ENCODE results near the gene ZGRF1.
A peak's percentile ranks its signal among the peaks of the same experiment; 100 is the strongest.

ZGRF1 gene

GRCh38 chr4:112604589-112604988 lies 32.1 kb downstream of the ZGRF1 start:
- Histone ChIP-seq H3K27ac (no peak overlapping the region), H3K4me3 (no peak overlapping the region), H3K36me3 (peaks cover 17 to 99% (median 70%) of the 10 kb centered on the region in 11 experiments; a peak in 20 of 22 replicates)

GRCh38 chr4:112594993-112595392 lies 41.7 kb downstream of the ZGRF1 start:
- peaks cover 0 to 46% (median 31%) of the 10 kb centered on the region in 11 experiments; a peak in 15 of 22 replicates for H3K36me3 ChIP-seq
- no peak overlapping the region for H3K27ac ChIP-seq
- no peaks in the 10 kb centered on the region for H3K27me3 ChIP-seq
- no peaks in the 10 kb centered on the region for H3K4me1 ChIP-seq
- H3K4me3 ChIP-seq: no peak overlapping the region
- no peaks in the 10 kb centered on the region for H3K9me3 ChIP-seq (replicated peaks in 1 of 11)
- no peaks in the 10 kb centered on the region for H4K20me1 ChIP-seq
- H3K4me2 ChIP-seq: no peak overlapping the region
- H3K9ac ChIP-seq: no peak overlapping the region
- no peak for TF ChIP-seq Cebpa-rat (IDR thresholded peaks at IDR 0.05)

More at GRCh38 chr4:112604589-112604988, 32.1 kb downstream of the ZGRF1 start:
- H3K4me2 ChIP-seq: no peak overlapping the region
- no peak overlapping the region for H3K9ac ChIP-seq
- TF ChIP-seq Cebpa-rat (IDR thresholded peaks at IDR 0.05): no peak
- no peaks in the 10 kb centered on the region for H3K27me3 ChIP-seq
- no peaks in the 10 kb centered on the region for H3K4me1 ChIP-seq
- no peaks in the 10 kb centered on the region for H3K9me3 ChIP-seq (replicated peaks in 1 of 11)
- no peaks in the 10 kb centered on the region for H4K20me1 ChIP-seq

DNA sequence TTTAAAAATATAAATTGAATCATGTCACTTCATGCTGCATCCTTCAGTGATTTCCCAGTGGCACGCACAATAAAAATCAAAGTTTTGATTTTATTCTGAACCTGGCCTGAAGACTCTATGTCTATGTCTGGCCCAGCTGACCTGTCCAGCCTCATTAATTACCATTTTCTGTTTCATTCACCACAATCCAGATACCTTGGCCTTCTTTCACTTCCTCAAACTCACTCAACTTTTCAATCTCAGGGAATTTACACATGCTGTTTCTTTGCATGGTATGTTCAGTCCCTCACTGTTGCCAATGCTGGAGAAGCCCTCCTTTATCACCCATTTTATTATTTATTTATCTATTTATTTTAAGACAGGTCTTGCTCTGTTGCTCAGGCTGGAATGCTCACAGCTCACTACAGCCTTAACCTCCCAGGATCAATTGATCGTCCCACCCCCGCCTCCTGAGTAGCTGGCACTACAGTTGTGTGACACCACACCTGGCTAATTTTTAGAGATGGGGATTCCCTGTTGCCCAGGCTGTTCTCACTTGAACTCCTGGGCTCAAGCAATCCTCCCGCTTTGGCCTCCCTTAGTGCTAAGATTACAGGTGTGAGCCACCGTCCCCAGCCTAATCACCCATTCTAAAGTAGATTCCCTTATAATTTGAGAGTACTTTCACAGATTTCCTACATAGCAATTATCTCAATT lies 43.1 kb downstream of the ZGRF1 start:
- peaks cover 0 to 5% (median 0%) of the 10 kb centered on the region in 10 experiments; a peak in 4 of 20 replicates for H3K4me1 ChIP-seq
- peaks cover 0 to 44% (median 32%) of the 10 kb centered on the region in 11 experiments; a peak in 14 of 22 replicates for H3K36me3 ChIP-seq
- no peak overlapping the region for H3K27ac ChIP-seq
- H3K9ac ChIP-seq: no peak overlapping the region
- TF ChIP-seq Cebpa-rat (IDR thresholded peaks at IDR 0.05): no peak
- no peak overlapping the region for H3K4me2 ChIP-seq
- H3K9me3 ChIP-seq (replicated peaks in 1 of 11): no peaks in the 10 kb centered on the region
- H3K4me3 ChIP-seq: no peak overlapping the region
- H4K20me1 ChIP-seq: no peaks in the 10 kb centered on the region
- H3K27me3 ChIP-seq: no peaks in the 10 kb centered on the region

GRCh38 chr4:112592717-112593116 lies 44.0 kb downstream of the ZGRF1 start:
- Histone ChIP-seq H3K36me3 (peaks cover 0 to 41% (median 29%) of the 10 kb centered on the region in 11 experiments; a peak in 15 of 22 replicates), H4K20me1 (no peaks in the 10 kb centered on the region), H3K4me1 (peaks cover 0 to 5% (median 0%) of the 10 kb centered on the region in 10 experiments; a peak in 4 of 20 replicates), H3K9me3 (replicated peaks in 1 of 11) (no peaks in the 10 kb centered on the region), H3K27ac (no peak overlapping the region), H3K9ac (no peak overlapping the region), H3K27me3 (no peaks in the 10 kb centered on the region), H3K4me3 (no peak overlapping the region), H3K4me2 (no peak overlapping the region)
- no peak for TF ChIP-seq Cebpa-rat (IDR thresholded peaks at IDR 0.05)

- Histone ChIP-seq H3K27me3 (no peaks in the 10 kb centered on the region), H3K4me3 (no peak overlapping the region), H3K4me2 (no peak overlapping the region), H3K27ac (no peak overlapping the region), H3K9ac (no peak overlapping the region), H3K9me3 (replicated peaks in 1 of 11) (no peaks in the 10 kb centered on the region), H3K36me3 (peaks cover 0 to 46% (median 36%) of the 10 kb centered on the region in 11 experiments; a peak in 16 of 22 replicates), H4K20me1 (no peaks in the 10 kb centered on the region), H3K4me1 (peaks cover 0 to 5% (median 0%) of the 10 kb centered on the region in 10 experiments; a peak in 4 of 20 replicates)
- TF ChIP-seq Cebpa-rat (IDR thresholded peaks at IDR 0.05): no peak
Observed at GRCh38 chr4:112591593-112591992, 45.1 kb downstream of the ZGRF1 start.

- H3K27ac ChIP-seq: no peak overlapping the region
- H4K20me1 ChIP-seq: no peaks in the 10 kb centered on the region
- peaks cover 0 to 61% (median 50%) of the 10 kb centered on the region in 11 experiments; a peak in 19 of 22 replicates for H3K36me3 ChIP-seq
- H3K4me3 ChIP-seq: no peak overlapping the region
- no peak for TF ChIP-seq Cebpa-rat (IDR thresholded peaks at IDR 0.05)
- H3K9ac ChIP-seq: no peak overlapping the region
- H3K4me1 ChIP-seq: peaks cover 0 to 5% (median 0%) of the 10 kb centered on the region in 10 experiments; a peak in 4 of 20 replicates
- H3K27me3 ChIP-seq: no peaks in the 10 kb centered on the region
- H3K4me2 ChIP-seq: peak overlapping the region in 2 of 11 experiments; percentile 14 to 24; a peak in 1 of 22 replicates
- no peaks in the 10 kb centered on the region for H3K9me3 ChIP-seq (replicated peaks in 1 of 11)
Observed at GRCh38 chr4:112589206-112589605, 47.5 kb downstream of the ZGRF1 start.

- peaks cover 0 to 5% (median 0%) of the 10 kb centered on the region in 10 experiments; a peak in 4 of 20 replicates for H3K4me1 ChIP-seq
- TF ChIP-seq Cebpa-rat (IDR thresholded peaks at IDR 0.05): no peak
- no peak overlapping the region for H3K4me2 ChIP-seq
- no peak overlapping the region for H3K9ac ChIP-seq
- no peaks in the 10 kb centered on the region for H3K9me3 ChIP-seq (replicated peaks in 1 of 11)
- no peak overlapping the region for H3K27ac ChIP-seq
- no peaks in the 10 kb centered on the region for H3K27me3 ChIP-seq
- H3K4me3 ChIP-seq: no peak overlapping the region
- H3K36me3 ChIP-seq: peaks cover 19 to 86% (median 62%) of the 10 kb centered on the region in 11 experiments
- no peaks in the 10 kb centered on the region for H4K20me1 ChIP-seq
Observed at GRCh38 chr4:112585977-112586736, 50.6 kb downstream of the ZGRF1 start.

GRCh38 chr4:112567536-112567935 lies 69.2 kb downstream of the ZGRF1 start:
- peaks cover 7 to 17% (median 10%) of the 10 kb centered on the region in 11 experiments; a peak in 12 of 22 replicates for H3K9me3 ChIP-seq (replicated peaks in 1 of 11)
- H3K4me1 ChIP-seq: no peaks in the 10 kb centered on the region
- H3K36me3 ChIP-seq: peaks cover 4 to 56% (median 25%) of the 10 kb centered on the region in 11 experiments; a peak in 19 of 22 replicates
- no peak overlapping the region for H3K9ac ChIP-seq
- H3K27ac ChIP-seq: no peak overlapping the region
- H3K27me3 ChIP-seq: no peaks in the 10 kb centered on the region
- H3K4me2 ChIP-seq: no peak overlapping the region
- TF ChIP-seq Cebpa-rat (IDR thresholded peaks at IDR 0.05): no peak
- no peak overlapping the region for H3K4me3 ChIP-seq
- no peaks in the 10 kb centered on the region for H4K20me1 ChIP-seq

- Histone ChIP-seq H3K36me3 (peaks cover 4 to 63% (median 37%) of the 10 kb centered on the region in 11 experiments; a peak in 19 of 22 replicates), H3K4me2 (no peak overlapping the region), H4K20me1 (no peaks in the 10 kb centered on the region), H3K4me3 (no peak overlapping the region), H3K9ac (no peak overlapping the region), H3K4me1 (peaks cover 0 to 11% (median 9%) of the 10 kb centered on the region in 10 experiments; a peak in 16 of 20 replicates), H3K9me3 (replicated peaks in 1 of 11) (peaks cover 7 to 17% (median 10%) of the 10 kb centered on the region in 11 experiments; a peak in 12 of 22 replicates), H3K27ac (no peak overlapping the region), H3K27me3 (no peaks in the 10 kb centered on the region)
- TF ChIP-seq Cebpa-rat (IDR thresholded peaks at IDR 0.05): no peak
Observed at GRCh38 chr4:112564706-112565270, 71.9 kb downstream of the ZGRF1 start.

Data from BLaER1 treated with 17β-estradiol and CSF1 and Interleukin-3, amounts not matched to agents 10 nM and 100 nM (cell line).